ENCODE measurements around the gene ITLN1. TPM values are rescaled to one million over a fixed set of nuclear protein-coding genes. Genes with fewer than 3 reads are reported as not detected.
A peak's percentile ranks its signal among the peaks of the same experiment; 100 is the strongest.
"Not testable (repeated sequence)": the region's sequence is repeated elsewhere in the genome, so short reads cannot be mapped to it uniquely, and the experiment has no call there.

Gene ITLN1
- total and polyA plus RNA-seq, 12 donors, result 0.54 to 102 (median 2.9) TPM; not detected in 2

- no peak overlapping the region for H3K4me3 ChIP-seq
- no peak for TF ChIP-seq CTCF (IDR thresholded peaks at IDR 0.05)
- no peak overlapping the region for H3K27ac ChIP-seq
- no peaks in the 10 kb centered on the region for H3K9me3 ChIP-seq
- H3K36me3 ChIP-seq, result no peaks in the 10 kb centered on the region
- ATAC-seq (no peak), DNase-seq (no peak)
- peaks cover 0 to 13% (median 0%) of the 10 kb centered on the region in 7 donors for H3K27me3 ChIP-seq
- intact Hi-C loops (cut with DNase I), result no loop called here
- H3K4me1 ChIP-seq, result peaks cover 0 to 5% (median 0%) of the 10 kb centered on the region in 9 donors
- WGBS, 2 donors, result 92 to 95% methylated on average over 2 of the region's 2 CpGs
Observed at GRCh38 chr1:160916666-160917065, 31.7 kb upstream of the ITLN1 start.

- 70 to 81% methylated on average over 6 of the region's 6 CpGs for WGBS, 2 donors
- intact Hi-C loops (cut with DNase I); H3K27ac ChIP-seq; H3K4me3 ChIP-seq; DNase-seq; H3K36me3 ChIP-seq; ATAC-seq; H3K9me3 ChIP-seq: not testable (repeated sequence)
- Histone ChIP-seq H3K4me1 (peaks cover 0 to 20% (median 6%) of the 10 kb centered on the region in 9 donors), H3K27me3 (peaks cover 0 to 13% (median 0%) of the 10 kb centered on the region in 7 donors)
Observed at GRCh38 chr1:160913229-160913628, 28.2 kb upstream of the ITLN1 start.

- no peak for TF ChIP-seq CTCF (IDR thresholded peaks at IDR 0.05)
- Histone ChIP-seq H3K27ac (no peak overlapping the region), H3K9me3 (no peaks in the 10 kb centered on the region), H3K36me3 (no peaks in the 10 kb centered on the region), H3K4me3 (no peak overlapping the region), H3K4me1 (peaks cover 0 to 29% (median 7%) of the 10 kb centered on the region in 9 donors), H3K27me3 (peaks cover 0 to 13% (median 0%) of the 10 kb centered on the region in 7 donors)
- intact Hi-C loops (cut with DNase I), result no loop called here
- 37 to 43% methylated on average over 2 of the region's 2 CpGs for WGBS, 2 donors
- no peak for ATAC-seq
- no peak for DNase-seq
Observed at GRCh38 chr1:160911925-160912324, 26.9 kb upstream of the ITLN1 start.

- peaks cover 0 to 32% (median 7%) of the 10 kb centered on the region in 9 donors for H3K4me1 ChIP-seq
- intact Hi-C loops (cut with DNase I), result no loop called here
- no peaks in the 10 kb centered on the region for H3K36me3 ChIP-seq
- H3K4me3 ChIP-seq, result no peak overlapping the region
- no peak overlapping the region for H3K27ac ChIP-seq
- no peaks in the 10 kb centered on the region for H3K9me3 ChIP-seq
- H3K27me3 ChIP-seq, result peaks cover 0 to 13% (median 0%) of the 10 kb centered on the region in 7 donors
- WGBS, 2 donors, result 21 to 25% methylated on average over 7 of the region's 7 CpGs
- TF ChIP-seq CTCF (IDR thresholded peaks at IDR 0.05), result no peak
- peak in 2 of 8 donors; percentile 37 to 49 for ATAC-seq
- no peak for DNase-seq
Observed at GRCh38 chr1:160911441-160911840, 26.5 kb upstream of the ITLN1 start.

- WGBS, 2 donors, result 71 to 83% methylated on average over 6 of the region's 6 CpGs
- no peak for ATAC-seq
- intact Hi-C loops (cut with DNase I), result no loop called here
- no peaks in the 10 kb centered on the region for H3K36me3 ChIP-seq
- H3K4me3 ChIP-seq, result no peak overlapping the region
- H3K4me1 ChIP-seq, result peaks cover 0 to 37% (median 10%) of the 10 kb centered on the region in 9 donors
- H3K27me3 ChIP-seq, result peaks cover 0 to 6% (median 0%) of the 10 kb centered on the region in 7 donors
- no peak overlapping the region for H3K27ac ChIP-seq
- TF ChIP-seq CTCF (IDR thresholded peaks at IDR 0.05), result no peak
- no peak for DNase-seq
- H3K9me3 ChIP-seq, result no peaks in the 10 kb centered on the region
Observed at GRCh38 chr1:160910170-160910750, 25.3 kb upstream of the ITLN1 start.

Data from heart right ventricle (tissue), 16 donors.